Astrocyte of the hippocampus (primary cell): Measurements from ENCODE around the gene KCNJ9.
"Not testable (repeated sequence)": the region's sequence is repeated elsewhere in the genome, so short reads cannot be mapped to it uniquely, and the experiment has no call there.

Experiments used
- DNase-seq: peaks from one replicate; pipeline ENCODE4 v3.0.0; 2011; ENCODE audit warnings: low read depth, low spot score

The KCNJ9 gene

DNA sequence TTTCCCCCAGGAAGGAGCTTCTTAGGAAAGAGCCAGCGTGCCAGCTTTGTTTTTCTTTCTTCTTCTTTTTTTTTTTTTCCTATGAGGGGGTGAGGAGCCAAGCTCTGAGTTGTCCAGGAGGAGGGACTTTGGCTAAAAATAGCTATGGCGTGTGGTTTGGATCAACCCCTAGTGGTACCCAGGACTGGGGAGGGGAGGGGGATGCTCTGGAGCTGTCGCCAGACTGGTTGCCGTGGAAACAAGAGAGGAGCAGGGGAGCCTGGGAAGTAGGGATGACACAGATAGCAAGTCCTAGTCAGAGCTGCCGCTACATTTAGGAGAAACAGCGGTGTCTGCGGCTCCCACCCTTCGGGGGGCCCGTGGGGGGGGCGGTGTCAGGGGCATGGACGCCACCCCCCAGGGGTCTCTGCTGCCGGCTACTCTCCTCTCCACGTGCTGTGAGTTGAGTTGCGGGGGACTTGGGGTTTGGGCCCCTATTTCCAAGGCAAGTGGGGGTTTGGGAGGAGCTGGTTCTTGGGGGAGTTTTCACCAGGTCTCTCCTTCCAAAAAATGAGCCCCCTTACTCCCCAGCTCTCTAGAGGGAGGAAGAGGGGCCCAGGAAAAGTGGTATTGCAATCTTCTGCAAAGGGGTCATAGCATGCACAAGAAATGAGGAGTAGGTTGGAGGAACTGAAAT, at the start of gene KCNJ9:
Gene KCNJ9, plus strand, starts transcription at position 278 of the 676 bp plus-strand sequence. CDS start 2,493 bp downstream, outside the sequence.
- peak; percentile 67 for DNase-seq

DNA sequence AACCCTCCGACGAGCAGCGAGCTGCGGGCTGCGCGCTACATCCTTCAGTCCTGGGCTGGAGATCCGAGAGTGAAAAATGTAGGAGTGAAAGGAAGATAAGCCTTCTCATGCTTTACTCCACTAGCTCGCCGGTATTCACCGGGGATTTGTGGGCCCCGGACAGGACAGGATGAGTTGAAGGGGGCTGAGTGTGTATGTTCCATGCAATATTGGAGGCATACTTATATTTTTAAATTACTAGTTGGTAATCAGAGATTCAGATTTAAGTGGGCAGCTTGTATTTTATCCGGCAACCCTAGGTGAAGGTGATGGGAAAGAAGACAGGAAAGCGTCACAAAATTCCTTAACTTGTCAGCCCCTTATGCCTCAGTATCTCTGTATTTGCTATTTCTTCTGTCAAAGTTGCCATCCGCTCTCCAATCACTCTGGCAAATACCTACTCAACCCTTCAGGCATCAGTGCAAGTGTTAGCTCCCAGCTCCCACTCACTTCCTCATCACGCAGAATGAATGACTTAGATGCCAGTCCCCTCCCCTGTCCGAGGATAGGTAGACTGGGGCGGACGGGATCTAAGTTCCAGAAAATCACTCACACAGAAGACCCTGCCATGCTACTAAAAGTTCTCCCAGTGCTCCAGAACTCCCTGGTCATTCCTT, 49.0 kb upstream of the KCNJ9 start:
- peak; percentile 23 for DNase-seq

DNA sequence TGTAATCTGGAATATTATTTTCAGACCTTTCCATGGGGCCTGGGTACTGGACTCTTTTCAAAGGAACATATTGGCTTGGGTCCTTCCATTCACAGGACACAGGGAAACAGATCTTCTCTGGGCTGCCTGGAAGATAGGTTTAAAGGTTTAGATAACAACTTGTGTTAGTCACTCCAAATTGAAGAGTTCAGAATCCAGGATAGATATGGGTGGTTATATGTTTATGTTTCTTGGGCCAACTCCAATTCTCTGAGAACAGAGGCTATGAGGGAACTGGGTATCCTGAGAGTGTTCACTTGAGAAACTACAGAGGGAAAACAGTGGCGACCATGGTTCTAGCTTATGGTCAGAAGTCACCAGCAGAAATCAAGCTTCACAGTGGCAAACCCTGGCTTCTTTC, 40.9 kb upstream of the KCNJ9 start:
- no peak for DNase-seq

DNA sequence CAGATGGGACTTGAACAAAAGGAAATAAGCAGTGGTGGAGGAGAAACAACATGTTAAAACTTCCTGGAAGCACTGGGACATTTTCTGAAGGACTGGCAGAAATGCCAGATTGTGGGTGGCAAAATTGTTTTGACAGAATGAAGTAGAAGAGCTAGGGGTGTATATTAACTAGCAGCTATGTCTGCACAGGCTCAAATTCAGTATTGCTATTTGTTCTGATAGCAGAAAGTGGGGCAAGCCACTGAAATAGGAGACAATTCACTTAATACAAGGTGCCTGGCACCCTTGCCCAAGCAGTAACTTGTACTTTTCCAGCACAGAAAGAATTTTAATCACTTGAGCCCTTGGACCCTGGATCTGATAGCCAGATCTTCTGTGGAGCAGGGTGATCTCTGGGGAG, 37.8 kb upstream of the KCNJ9 start:
- DNase-seq, result no peak

DNA sequence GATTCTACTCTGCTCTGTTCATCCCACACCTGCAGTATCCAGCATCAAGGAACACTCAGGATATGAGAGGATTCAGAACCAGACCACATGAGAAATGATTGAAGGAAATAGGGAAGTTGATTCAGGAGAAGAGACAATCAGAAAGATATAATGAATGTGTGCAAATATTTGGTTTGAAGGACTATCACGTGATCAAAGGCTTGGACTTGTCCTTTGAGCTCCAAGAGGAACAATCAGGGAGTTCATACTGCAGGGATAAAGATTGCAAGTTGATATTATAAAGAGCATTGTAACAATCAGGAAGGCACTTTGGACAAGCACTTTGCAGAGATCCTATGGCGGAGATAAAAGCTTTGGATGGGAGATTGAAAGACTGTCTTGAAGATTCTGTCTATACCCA, 35.7 kb upstream of the KCNJ9 start:
- DNase-seq, result no peak

DNA sequence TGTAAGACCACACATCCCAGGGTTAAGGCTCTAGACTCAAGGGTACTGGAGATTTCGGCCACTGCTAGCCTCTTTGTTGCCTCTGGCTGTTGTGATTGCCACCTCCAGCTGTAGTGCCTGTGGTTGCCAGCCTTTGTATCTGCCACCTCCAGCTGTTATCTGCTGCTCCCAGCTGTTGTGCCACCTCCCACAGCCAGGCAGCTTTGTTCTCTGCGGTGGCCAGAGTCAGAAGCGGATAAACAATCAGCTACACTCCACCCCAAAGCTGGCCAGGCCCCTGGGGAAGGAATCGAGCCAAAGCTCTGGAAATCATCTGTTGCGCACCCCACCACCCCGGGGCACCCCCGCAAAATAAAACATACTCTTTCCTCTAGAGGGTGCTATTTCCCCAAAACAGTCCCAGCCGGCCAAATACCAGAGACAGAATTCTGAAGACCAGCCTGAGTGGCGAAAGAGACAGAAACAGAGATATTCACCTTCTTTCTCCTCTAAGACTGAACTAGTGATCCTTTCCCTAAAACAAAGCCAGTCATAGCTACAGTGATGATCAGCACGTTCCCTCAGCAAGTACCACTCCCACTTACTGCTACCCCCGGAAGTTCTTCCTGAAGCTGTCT, 34.7 kb upstream of the KCNJ9 start:
- peak; percentile 56 for DNase-seq

DNA sequence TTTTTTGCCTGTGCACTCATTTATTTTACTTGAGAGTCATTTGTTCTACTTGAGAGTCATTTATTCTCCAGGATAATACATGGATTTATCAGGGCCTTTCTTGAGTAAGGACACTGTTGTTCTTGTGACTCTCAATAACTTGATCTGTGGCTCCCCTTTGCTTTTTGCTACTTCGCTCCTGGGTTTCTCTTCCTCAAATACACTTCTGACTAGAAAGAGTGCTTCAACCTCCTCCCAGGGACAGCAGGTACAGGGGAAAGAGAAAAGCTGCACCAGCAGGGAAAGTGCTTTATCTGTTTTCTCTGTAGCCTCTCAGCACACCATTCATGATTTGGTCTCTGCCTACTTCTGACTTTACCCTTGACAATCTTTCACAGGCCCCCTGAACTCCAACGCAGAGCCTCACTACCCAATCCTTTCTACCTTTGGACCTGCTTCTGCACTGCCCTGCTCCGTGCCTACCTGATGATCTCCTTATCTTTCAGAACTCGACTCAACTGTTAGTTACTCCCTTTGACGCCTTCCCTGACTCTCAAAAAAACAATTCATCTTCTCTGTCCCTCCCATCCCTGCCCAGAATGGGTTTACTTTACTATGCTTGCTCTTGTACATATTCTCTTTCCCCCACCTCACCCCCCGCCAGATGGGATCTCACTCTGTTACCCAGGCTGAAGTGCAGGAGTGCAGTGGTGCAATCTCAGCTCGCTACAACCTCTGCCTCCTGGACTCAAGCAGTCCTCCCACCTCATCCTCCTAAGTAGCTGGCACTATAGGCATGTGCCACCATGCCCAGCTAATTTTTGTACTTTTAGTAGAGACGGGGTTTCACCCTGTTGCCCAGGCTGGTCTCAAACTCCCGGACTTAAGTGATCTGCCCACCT, 34.0 kb upstream of the KCNJ9 start:
- no peak for DNase-seq

DNA sequence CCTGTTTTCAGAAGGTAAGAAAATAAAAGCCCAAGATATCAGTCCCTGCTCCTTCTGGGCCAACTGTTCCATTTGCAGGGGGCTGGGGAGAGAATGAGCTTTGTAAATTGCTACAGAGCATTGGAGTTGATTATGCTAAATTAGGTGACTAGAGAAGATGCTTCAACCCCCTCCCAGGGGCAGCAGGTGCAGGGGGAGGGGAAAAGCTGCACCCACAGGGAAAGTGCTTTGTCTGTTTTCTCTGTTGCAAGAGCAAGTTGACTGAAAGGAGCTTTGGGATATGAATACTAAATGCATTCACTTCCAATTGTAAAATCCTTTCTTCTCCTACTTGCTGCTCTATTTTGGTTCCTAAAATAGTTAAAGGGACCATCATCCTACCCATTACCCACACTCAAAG, 33.0 kb upstream of the KCNJ9 start:
- DNase-seq, result no peak

DNA sequence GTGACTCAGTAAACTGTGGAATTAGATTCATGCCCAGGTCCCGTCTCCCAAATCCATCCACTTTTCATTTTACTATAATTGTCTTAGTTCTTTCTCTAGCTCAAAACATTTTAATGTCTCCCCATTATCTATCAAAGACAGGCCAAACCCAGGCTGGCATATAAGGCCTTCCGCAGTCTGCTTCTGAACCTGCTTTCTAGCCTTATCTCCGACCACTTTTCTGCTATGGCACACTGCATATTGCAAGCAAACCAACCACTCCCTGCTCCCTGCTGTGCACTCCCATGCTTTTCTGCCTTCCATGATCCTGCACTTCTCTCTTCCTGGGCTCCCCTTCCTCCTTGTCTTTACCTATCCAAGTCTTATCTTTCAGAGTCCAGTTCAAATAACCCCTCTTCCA, 32.2 kb upstream of the KCNJ9 start:
- DNase-seq, result no peak

DNA sequence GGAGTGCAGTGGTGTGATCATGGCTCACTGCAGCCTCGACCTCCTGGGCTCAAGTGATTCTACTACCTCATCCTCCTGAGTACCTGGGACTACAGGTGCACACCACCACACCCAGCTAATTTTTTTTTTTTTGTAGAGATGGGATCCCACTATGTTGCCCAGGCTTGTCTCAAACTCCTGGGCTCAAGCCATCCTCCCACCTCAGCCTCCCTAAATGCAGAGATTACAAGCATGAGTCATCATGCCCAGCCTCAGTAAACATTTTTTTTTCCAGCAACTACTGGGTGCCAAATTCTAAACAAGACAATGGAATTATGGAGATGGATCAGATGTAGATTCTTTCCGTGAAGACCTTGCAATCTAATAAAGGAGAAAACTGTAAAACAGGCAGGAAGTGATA, 31.2 kb upstream of the KCNJ9 start:
- not testable (repeated sequence) for DNase-seq

DNA sequence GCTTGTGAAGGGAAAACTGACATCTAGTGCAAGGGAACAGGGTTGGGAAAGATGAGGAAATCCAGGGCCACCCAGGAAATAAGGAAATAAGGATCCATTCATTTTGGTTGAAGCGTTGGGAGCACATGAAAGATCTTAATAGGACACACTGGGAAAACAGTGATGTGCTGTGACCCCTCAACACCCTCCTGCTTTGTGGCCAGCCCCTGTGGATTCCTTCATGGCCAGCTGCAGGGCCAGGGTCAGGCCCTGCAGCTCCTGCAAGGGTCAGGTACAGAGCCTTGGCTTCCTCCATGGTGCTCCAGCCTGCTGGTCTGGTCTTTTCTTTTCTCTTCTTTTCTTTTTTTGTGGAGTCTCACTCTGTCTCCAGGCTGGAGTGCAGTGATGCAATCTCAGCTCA, 30.7 kb upstream of the KCNJ9 start:
- no peak for DNase-seq

DNA sequence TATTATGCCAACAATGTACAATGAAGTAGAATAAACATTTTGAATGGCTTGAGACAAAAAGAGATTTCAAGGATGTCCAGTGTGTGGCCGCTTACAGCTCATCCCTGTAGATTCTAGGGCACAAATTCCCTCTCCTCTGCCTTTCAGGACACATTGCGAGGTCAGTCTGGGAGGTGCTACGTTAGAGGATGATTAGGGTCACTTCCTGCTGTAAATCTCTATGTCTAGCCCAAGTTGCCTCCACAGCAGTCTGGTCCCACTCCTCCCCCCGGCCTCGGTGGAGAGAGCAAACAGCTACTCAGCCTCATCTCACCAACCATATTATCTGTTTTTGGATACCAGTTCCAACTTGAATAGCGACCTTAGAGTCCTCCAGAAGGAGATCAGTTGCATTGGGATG, 28.4 kb upstream of the KCNJ9 start:
- no peak for DNase-seq

DNA sequence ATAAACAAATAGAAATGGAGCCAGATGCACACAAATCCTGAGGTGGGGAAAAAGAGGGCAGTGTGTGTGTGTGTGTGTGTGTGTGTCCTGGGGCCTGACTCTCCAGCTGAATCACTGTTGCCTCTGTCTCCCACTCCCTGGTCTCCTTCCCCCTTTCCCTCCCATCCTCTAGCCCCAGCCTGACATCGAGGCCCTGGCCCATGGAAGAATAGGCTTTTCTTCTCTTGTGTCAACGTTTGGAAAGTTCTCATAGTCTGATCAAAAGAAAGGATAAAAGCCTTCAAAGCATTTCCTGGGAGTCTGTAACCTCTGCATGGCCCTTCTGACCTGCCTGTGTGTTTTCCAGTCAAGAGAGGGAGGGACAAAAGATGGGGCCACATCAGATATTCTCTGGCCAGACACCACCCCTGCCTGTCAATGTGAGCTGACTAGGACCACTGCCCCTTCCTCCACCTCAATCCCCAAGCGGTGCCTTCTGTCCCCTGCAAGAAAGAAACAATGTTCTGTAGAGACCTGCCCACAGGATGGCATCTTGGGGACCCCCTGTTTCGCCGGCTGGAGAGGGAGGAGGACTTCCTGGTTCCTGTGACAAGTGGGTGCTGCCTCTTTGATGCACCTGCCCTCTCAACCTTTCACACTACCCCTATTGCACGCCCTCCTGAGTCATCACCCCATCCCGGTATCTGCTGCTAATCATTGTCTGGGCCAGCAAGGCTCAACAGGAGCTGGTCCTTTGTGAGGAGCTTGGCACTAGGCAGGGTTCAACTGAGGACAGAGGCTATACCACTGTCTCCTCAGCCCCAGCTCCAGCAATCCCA, 27.6 kb upstream of the KCNJ9 start:
- DNase-seq, result no peak

DNA sequence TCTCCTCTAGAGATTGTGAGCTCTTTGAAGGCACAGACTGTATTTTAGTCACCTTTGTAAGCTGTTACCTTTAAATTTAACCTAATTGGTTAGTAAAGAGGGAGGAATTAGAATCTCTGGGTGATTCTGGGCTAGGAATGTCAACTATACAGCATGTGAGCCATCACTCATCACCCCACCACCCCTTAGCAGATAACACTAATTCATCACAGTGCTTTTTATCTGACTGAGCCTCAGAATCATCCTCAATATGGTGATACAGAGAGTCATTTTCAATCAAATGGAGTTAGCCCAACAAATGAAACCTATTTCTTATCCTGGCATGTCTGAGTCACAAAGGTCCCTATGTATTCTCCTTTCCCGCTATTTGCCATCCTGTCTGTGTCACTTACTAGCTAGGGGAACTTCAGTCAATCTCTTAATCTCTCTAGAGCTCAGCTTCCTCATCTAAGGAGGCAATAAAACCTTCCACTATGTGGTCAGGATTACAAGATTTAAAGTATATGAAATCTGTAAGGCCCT, 24.6 kb upstream of the KCNJ9 start:
- DNase-seq, result no peak

DNA sequence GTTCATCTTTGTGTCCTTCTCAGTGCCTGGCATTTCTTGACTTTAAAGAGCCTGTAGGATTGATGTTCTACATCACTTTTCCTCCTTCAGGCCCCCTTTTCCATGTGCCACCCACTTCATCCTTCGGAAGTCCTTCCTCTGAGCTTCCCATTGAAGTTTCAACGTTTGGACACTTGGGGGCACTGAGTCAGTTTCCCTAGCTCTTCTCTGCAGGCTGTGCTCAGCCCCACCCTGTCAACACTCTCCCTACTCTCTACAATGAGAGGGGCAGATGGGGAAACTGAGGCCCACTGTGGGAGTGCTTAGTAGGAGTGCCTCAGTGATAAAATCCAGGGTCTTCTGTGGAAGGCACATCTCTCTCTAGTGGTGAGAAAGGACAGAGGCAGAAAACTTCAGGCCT, 23.3 kb upstream of the KCNJ9 start:
- no peak for DNase-seq

DNA sequence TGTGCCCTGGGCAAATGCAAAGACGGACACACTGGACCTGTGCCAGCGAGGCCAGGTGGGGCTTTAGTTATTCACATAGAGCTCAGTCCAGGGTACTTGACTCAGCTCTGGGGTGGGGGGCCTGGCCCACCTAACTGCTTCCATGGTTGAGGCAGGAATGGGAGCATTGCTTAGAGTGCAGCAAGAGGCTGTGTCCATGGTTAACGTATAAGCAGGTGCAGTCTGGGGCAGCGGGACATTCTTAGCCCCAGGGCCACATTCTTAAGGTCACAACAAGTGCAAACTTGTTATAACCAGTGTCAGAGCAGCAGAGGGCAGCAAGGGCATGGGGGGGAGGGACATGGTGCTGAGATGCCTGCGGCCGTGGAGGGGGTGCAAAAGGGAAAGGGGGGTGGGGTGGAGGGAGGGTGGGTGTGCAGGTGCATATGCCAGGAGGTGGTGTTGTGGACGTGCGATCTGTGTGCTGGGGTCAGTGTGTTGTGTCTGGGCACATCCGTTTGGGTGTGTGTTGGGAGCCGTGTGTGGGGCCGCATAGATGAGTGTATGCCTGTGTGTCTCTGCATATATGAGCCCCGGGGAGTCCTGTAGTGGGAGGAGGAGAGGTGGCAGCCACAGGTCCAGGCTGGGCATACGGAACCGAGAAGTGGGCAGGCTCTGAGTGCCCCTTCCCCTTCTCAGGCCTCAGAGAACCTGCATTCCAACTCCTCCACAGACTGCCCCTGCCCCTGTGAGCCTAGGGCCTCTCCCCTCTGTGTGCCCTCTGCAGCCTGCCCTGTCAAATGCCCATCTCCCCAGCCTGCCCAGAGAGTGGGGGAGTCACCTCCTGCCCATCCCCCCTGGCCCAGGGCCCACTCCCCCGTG, 19.7 kb upstream of the KCNJ9 start:
- DNase-seq, result no peak

DNA sequence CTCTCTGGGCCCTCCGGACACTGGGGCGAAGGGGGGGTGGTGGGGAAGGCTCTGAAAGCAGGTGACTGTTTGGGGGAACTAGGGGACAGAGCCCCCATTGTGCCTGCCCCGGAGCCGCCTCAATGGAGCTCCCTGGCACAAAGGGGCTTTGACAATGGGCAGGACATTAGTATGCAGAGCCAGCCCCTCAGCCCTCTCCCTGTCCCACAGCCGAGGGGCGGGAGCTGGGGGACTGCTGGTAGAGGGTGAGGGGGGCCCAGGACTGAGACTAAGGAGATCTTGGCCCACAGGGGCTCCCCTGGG, 19.2 kb upstream of the KCNJ9 start:
- no peak for DNase-seq

DNA sequence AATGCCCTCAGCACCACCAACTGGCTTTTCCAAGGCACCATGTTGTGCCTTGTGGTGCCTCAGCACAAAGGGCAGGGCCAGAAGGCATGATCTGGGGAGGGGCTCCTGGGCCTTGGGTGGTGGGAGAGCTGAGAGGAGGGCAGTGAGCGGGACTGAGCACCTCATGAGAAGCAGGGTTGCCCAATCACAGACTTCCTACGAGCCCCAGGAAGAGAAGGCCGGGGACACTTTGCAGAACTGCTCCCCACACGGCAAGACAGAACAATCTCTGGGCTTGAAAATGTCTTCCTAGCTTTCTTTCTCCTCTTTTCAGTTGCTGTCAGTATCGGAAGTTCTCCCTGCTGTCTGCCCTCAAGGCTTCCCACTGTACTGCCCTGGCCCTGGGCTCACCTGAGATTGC, 18.2 kb upstream of the KCNJ9 start:
- no peak for DNase-seq

DNA sequence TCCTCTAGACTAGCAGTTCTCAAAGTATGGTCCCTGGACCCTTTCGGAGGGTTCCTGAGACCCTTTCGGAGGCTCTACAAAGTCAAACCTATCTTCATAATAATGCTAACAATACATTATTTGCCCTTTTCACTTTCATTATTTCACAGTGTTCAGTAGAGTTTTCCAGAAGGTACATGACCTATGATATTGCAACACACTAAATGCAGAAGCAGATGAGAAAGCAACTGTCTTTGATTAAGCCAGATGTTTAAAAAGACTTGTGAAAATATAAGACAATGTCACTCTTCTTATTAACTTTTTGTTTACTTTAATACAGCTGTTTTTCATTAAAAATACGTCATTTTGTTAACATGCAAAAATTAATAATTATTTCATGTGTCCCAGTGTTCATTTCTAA, 17.2 kb upstream of the KCNJ9 start:
- DNase-seq, result no peak

DNA sequence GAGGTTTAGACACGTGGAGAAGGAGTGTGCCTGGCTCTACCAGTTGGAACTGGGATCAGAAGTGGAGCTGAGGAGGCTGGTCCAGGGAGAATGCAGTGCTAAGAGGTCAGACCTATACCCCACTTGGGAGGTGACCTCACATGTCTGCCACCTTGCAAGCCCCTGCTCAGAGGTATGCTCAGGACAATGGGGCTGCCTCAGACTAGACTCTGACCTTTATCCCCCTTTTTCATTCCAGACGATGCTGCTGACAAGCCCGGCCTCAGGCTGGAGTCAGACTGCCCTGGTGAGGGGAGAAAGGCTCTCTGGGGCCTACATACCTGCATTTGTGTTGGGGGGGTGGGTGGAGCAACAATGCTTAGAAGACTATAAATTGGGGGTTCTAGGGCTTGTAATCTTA, 16.6 kb upstream of the KCNJ9 start:
- DNase-seq, result no peak
